ENCODE measurements around the gene PLP2. TPM values are rescaled to one million over a fixed set of nuclear protein-coding genes. Genes with fewer than 3 reads are reported as not detected.

Gene PLP2
- polyA plus RNA-seq, 3 donors = 280 to 374 (median 330) TPM

- intact Hi-C loops (cut with micrococcal nuclease) = loop anchor here in 1 of 2 donors (5.0 kb wide), 1 partner anchor 34 kb away; the partner anchor contains the start of gene CCDC22
Observed at GRCh38 chrX:49203536-49203935, 31.8 kb downstream of the PLP2 start.

GRCh38 chrX:49204017-49204416 lies 32.3 kb downstream of the PLP2 start:
- H3K27ac Mint-ChIP-seq = no peak overlapping the region
- no peak overlapping the region for H3K4me3 Mint-ChIP-seq
- Histone ChIP-seq H3K4me2 (replicated peaks; ENCODE audit: extremely low read depth, low read length, poor library complexity, severe bottlenecking) (no peak overlapping the region), H3K79me2 (ENCODE audit: insufficient read depth, low read length) (no peaks in the 10 kb centered on the region), H4K20me1 (ENCODE audit: insufficient read depth, low read length) (no peaks in the 10 kb centered on the region), H3K9ac (ENCODE audit: insufficient read depth, low read length, poor library complexity, severe bottlenecking) (no peak overlapping the region), H3K27me3 (ENCODE audit: control insufficient read depth in 2 of 2, insufficient read depth in 2 of 2, low read length in 2 of 2) (peaks cover 0 to 6% of the 10 kb centered on the region in 2 donors), H3K4me1 (ENCODE audit: control insufficient read depth in 1 of 2, insufficient read depth in 2 of 2, low read length in 2 of 2) (peaks cover 9 to 11% of the 10 kb centered on the region in 2 donors), H3K36me3 (replicated peaks in 1 of 2; ENCODE audit: control insufficient read depth in 1 of 2, insufficient read depth in 2 of 2, low read length in 2 of 2) (no peaks in the 10 kb centered on the region), H3K27ac (ENCODE audit: low read depth in 1 of 2, low read length in 2 of 2) (no peak overlapping the region), H3K4me3 (replicated peaks in 1 of 3; ENCODE audit: low read depth in 2 of 3, low read length in 3 of 3) (no peak overlapping the region), H2AFZ (ENCODE audit: insufficient read depth, low read depth, low read length, poor library complexity, severe bottlenecking) (no peak overlapping the region), H3K9me3 (replicated peaks in 1 of 2; ENCODE audit: control insufficient read depth in 1 of 2, insufficient read depth in 1 of 2, low read length in 2 of 2) (no peaks in the 10 kb centered on the region)
- H3K36me3 Mint-ChIP-seq = no peaks in the 10 kb centered on the region
- no peak for DNase-seq
- peaks cover 0 to 2% (median 0%) of the 10 kb centered on the region in 7 donors for H3K9me3 Mint-ChIP-seq
- peaks cover under 1 to 8% (median 5%) of the 10 kb centered on the region in 3 donors for H3K27me3 Mint-ChIP-seq (ENCODE audit: low read depth in 3 of 3)
- WGBS (ENCODE audit: insufficient coverage) = 100% methylated on average over 3 of the region's 6 CpGs
- peaks cover 5% of the 10 kb centered on the region for H3K4me1 Mint-ChIP-seq
- TF ChIP-seq CTCF (IDR thresholded peaks at IDR 0.05) = no peak
- intact Hi-C loops (cut with micrococcal nuclease) = loop anchor here in 1 of 2 donors (5.0 kb wide), 1 partner anchor 33 kb away; the partner anchor contains the start of gene CCDC22

More at GRCh38 chrX:49203536-49203935, 31.8 kb downstream of the PLP2 start:
- peaks cover 7% of the 10 kb centered on the region for H3K4me1 Mint-ChIP-seq
- Histone ChIP-seq H3K9ac (ENCODE audit: insufficient read depth, low read length, poor library complexity, severe bottlenecking) (no peak overlapping the region), H3K9me3 (replicated peaks in 1 of 2; ENCODE audit: control insufficient read depth in 1 of 2, insufficient read depth in 1 of 2, low read length in 2 of 2) (no peaks in the 10 kb centered on the region), H2AFZ (ENCODE audit: insufficient read depth, low read depth, low read length, poor library complexity, severe bottlenecking) (no peak overlapping the region), H3K4me3 (replicated peaks in 1 of 3; ENCODE audit: low read depth in 2 of 3, low read length in 3 of 3) (no peak overlapping the region), H3K4me1 (ENCODE audit: control insufficient read depth in 1 of 2, insufficient read depth in 2 of 2, low read length in 2 of 2) (peaks cover 10 to 11% of the 10 kb centered on the region in 2 donors), H3K27me3 (ENCODE audit: control insufficient read depth in 2 of 2, insufficient read depth in 2 of 2, low read length in 2 of 2) (peaks cover 0 to 11% of the 10 kb centered on the region in 2 donors), H3K36me3 (replicated peaks in 1 of 2; ENCODE audit: control insufficient read depth in 1 of 2, insufficient read depth in 2 of 2, low read length in 2 of 2) (no peaks in the 10 kb centered on the region), H3K4me2 (replicated peaks; ENCODE audit: extremely low read depth, low read length, poor library complexity, severe bottlenecking) (no peak overlapping the region), H4K20me1 (ENCODE audit: insufficient read depth, low read length) (no peaks in the 10 kb centered on the region), H3K79me2 (ENCODE audit: insufficient read depth, low read length) (no peaks in the 10 kb centered on the region), H3K27ac (ENCODE audit: low read depth in 1 of 2, low read length in 2 of 2) (no peak overlapping the region)
- H3K4me3 Mint-ChIP-seq = no peak overlapping the region
- no peak for DNase-seq
- H3K36me3 Mint-ChIP-seq = no peaks in the 10 kb centered on the region
- H3K27me3 Mint-ChIP-seq (ENCODE audit: low read depth in 3 of 3) = peaks cover 5 to 13% (median 10%) of the 10 kb centered on the region in 3 donors
- 100% methylated on average over 1 of the region's 3 CpGs for WGBS (ENCODE audit: insufficient coverage)
- peaks cover 0 to 2% (median 0%) of the 10 kb centered on the region in 7 donors for H3K9me3 Mint-ChIP-seq
- no peak overlapping the region for H3K27ac Mint-ChIP-seq
- TF ChIP-seq CTCF (IDR thresholded peaks at IDR 0.05) = no peak

Measured in CD14-positive monocyte (primary cell).